ENCODE data around the gene PAK6. TPM values are rescaled to one million over a fixed set of nuclear protein-coding genes. Genes with fewer than 3 reads are reported as not detected.

The PAK6 gene
- polyA plus RNA-seq, 2 of the 4 experiments (the other 2 are of a cell fraction): 0.10 to 0.16 TPM

- CTCF ChIA-PET: interaction anchor here (0.5 to 18.2 kb wide), 23 partner anchors 9 to 434 kb away, joined by 3 to 203 read pairs (median 4); partner anchors contain the start of genes ANKRD63, CCDC9B and INAFM2
- no peak overlapping the region for H3K4me2 ChIP-seq
- no peaks in the 10 kb centered on the region for H3K9me3 ChIP-seq
- ATAC-seq (peak; percentile 58 to 90; a peak in 4 of 6 replicates), DNase-seq (ENCODE audit: low read depth in 1 of 2, low spot score in 1 of 2) (peak; percentile 45 to 51), FAIRE-seq (no peak)
- no peak overlapping the region for H3K27ac ChIP-seq
- WGBS (ENCODE audit: missing lambda C conversion rate): 8% methylated on average over 4 of the region's 4 CpGs
- POLR2A ChIA-PET: no interaction called here
- TF ChIP-seq RNF2 (IDR thresholded peaks at IDR 0.05; ENCODE audit: borderline replicate concordance, low read depth): no peak
- no peak for TF ChIP-seq EHMT2 (IDR thresholded peaks at IDR 0.05; ENCODE audit: low read depth)
- TF ChIP-seq MAFK (IDR thresholded peaks at IDR 0.05; ENCODE audit: partially characterized antibody): no peak
- TF ChIP-seq RAD21 (conservative IDR thresholded peaks at IDR 0.05 in 1 of 2, IDR thresholded peaks at IDR 0.05 in 1 of 2): peak; percentile 73 to 88
- peak; percentile 70 for TF ChIP-seq SMC3 (IDR thresholded peaks at IDR 0.05)
- TF ChIP-seq HEYL (CRISPR knock-in tag; IDR thresholded peaks at IDR 0.05): no peak
- TF ChIP-seq FOSL2 (IDR thresholded peaks at IDR 0.05): no peak
- no peak for TF ChIP-seq FOSL2 (CRISPR knock-in tag; IDR thresholded peaks at IDR 0.05)
- peak; percentile 56 for TF ChIP-seq CTCF (IDR thresholded peaks at IDR 0.05)
- no peak for TF ChIP-seq POLR2A (IDR thresholded peaks at IDR 0.05; ENCODE audit: low read length)
- no peak for TF ChIP-seq FOSB (CRISPR knock-in tag; IDR thresholded peaks at IDR 0.05)
- H3K4me3 ChIP-seq: no peak overlapping the region
- peaks cover 6% of the 10 kb centered on the region; the same call in 1 of the 3 replicates for H3K4me1 ChIP-seq
These were observed 71.4 kb downstream of the PAK6 start for GRCh38 chr15:40310001-40310959.

GRCh38 chr15:40310993-40311392 lies 72.1 kb downstream of the PAK6 start:
- ChIA-PET CTCF (interaction anchor here (0.9 to 18.2 kb wide), 14 partner anchors 8 to 111 kb away, joined by 3 to 203 read pairs (median 8); partner anchors contain the start of genes ANKRD63, CCDC9B and INAFM2), POLR2A (no interaction called here)
- TF ChIP-seq EHMT2 (IDR thresholded peaks at IDR 0.05; ENCODE audit: low read depth): no peak
- TF ChIP-seq RFX5 (IDR thresholded peaks at IDR 0.05): no peak
- no peak for TF ChIP-seq MAX (IDR thresholded peaks at IDR 0.05)
- no peak for TF ChIP-seq HOXB5 (CRISPR knock-in tag; IDR thresholded peaks at IDR 0.05)
- TF ChIP-seq SREBF2 (IDR thresholded peaks at IDR 0.05): no peak
- TF ChIP-seq MAZ (IDR thresholded peaks at IDR 0.05; ENCODE audit: borderline replicate concordance, low read depth, low read length): no peak
- TF ChIP-seq JUNB (IDR thresholded peaks at IDR 0.05): no peak
- no peak for TF ChIP-seq PHF8 (IDR thresholded peaks at IDR 0.05; ENCODE audit: borderline replicate concordance, low read depth)
- no peak for TF ChIP-seq CHD4 (IDR thresholded peaks at IDR 0.05; ENCODE audit: borderline replicate concordance)
- no peak for TF ChIP-seq ZNF302 (CRISPR knock-in tag; IDR thresholded peaks at IDR 0.05)
- no peak for TF ChIP-seq HES2 (IDR thresholded peaks at IDR 0.05)
- TF ChIP-seq KDM1A (IDR thresholded peaks at IDR 0.05; ENCODE audit: low read depth): no peak
- no peak for TF ChIP-seq PBX3 (IDR thresholded peaks at IDR 0.05)
- TF ChIP-seq HOXA7 (CRISPR knock-in tag; IDR thresholded peaks at IDR 0.05): no peak
- no peak for TF ChIP-seq CBX2 (IDR thresholded peaks at IDR 0.05; ENCODE audit: borderline replicate concordance, low read depth)
- no peak for TF ChIP-seq HEYL (CRISPR knock-in tag; IDR thresholded peaks at IDR 0.05)
- Histone ChIP-seq H3K4me1 (peaks cover 6% of the 10 kb centered on the region; the same call in 1 of the 3 replicates), H3K4me3 (no peak overlapping the region), H3K27ac (no peak overlapping the region), H3K4me2 (no peak overlapping the region), H3K9me3 (no peaks in the 10 kb centered on the region)
- FAIRE-seq (no peak), DNase-seq (ENCODE audit: low read depth in 1 of 2, low spot score in 1 of 2) (no peak), ATAC-seq (no peak)
- 0% methylated on average over 2 of the region's 3 CpGs for WGBS (ENCODE audit: missing lambda C conversion rate)
